Panc1 (cell line): ENCODE measurements around the gene NTM.

Experiments used
- CTCF ChIP-seq: fragments of 450-650 bp; IDR thresholded peaks from 2 replicates; pipeline ENCODE4 v1.5.1; 2017; ENCODE audit warnings: mild to moderate bottlenecking
- POLR2AphosphoS5 ChIP-seq: IDR thresholded peaks from 2 replicates; pipeline ENCODE4 v1.6.1; 2012; ENCODE audit warnings: mild to moderate bottlenecking, low read depth, low read length, moderate library complexity
- REST ChIP-seq, 2 experiments: IDR thresholded peaks; 2 replicates each; pipeline ENCODE4 v1.6.1; 2011 to 2012; ENCODE audit warnings: low read depth in 2 of 2, control low read depth in 1 of 2, low read length in 1 of 2, mild to moderate bottlenecking in 1 of 2, moderate library complexity in 1 of 2; ENCODE audit not compliant: insufficient read depth in 1 of 2
- SIN3A ChIP-seq: IDR thresholded peaks from 2 replicates; pipeline ENCODE4 v1.6.1; 2012; ENCODE audit warnings: low read depth, mild to moderate bottlenecking, low read length, moderate library complexity, borderline replicate concordance; ENCODE audit not compliant: insufficient read depth
- TCF7L2 ChIP-seq: IDR thresholded peaks from 2 replicates; pipeline ENCODE4 v1.6.1; 2011; ENCODE audit warnings: mild to moderate bottlenecking, low read depth, low read length, inconsistent platforms

DNA sequence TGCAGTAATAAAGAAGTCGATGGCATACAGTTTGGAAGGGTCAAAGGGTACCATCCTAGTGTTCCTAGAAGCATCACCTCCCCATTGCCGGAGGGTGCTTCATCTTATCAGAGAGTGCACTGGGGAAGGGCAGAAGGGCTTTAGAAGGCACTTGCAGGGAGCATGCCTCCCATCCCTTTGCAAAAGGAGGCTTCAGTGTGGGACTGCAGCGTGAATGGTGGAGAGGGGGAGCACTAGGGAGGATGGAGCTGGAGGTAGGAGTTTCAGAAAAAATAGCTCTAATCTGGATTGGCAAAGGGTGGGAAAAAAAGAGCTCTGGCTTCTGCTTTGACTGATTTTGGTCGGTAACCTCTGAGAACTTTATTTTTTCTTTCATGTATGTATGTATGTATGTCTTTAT lies 5.0 kb downstream of the NTM start:
- TF ChIP-seq CTCF: no peak
- TF ChIP-seq REST (IDR thresholded peaks at IDR 0.05; ENCODE audit: insufficient read depth in 1 of 2, low read depth in 2 of 2, low read length in 1 of 2): no peak
- no peak for TF ChIP-seq POLR2AphosphoS5
- TF ChIP-seq TCF7L2: no peak
- TF ChIP-seq SIN3A: no peak
